AG08395 (cell line): Measurements from ENCODE around the gene MCF2L.
A peak's percentile ranks its signal among the peaks of the same experiment; 100 is the strongest.

Experiments
- DNase-seq: peaks from one replicate; pipeline ENCODE4 v3.0.0; 2012; ENCODE audit warnings: mixed read lengths, low spot score

Gene MCF2L

GRCh38 chr13:113126265-113127150 is 157.5 kb downstream of the MCF2L start:
- DNase-seq: no peak

- DNase-seq: no peak
Observed at GRCh38 chr13:113129480-113129879, 160.5 kb downstream of the MCF2L start.

- DNase-seq: no peak
Observed at GRCh38 chr13:113129921-113130750, 161.1 kb downstream of the MCF2L start.

- no peak for DNase-seq
Observed at GRCh38 chr13:113135281-113135760, 166.3 kb downstream of the MCF2L start.

GRCh38 chr13:113137691-113138298 is 168.8 kb downstream of the MCF2L start:
- DNase-seq: no peak

GRCh38 chr13:113138792-113139551 is 170.0 kb downstream of the MCF2L start:
- DNase-seq: no peak

- DNase-seq: no peak
Observed at GRCh38 chr13:113139577-113139976, 170.6 kb downstream of the MCF2L start.

GRCh38 chr13:113140677-113141600 is 171.9 kb downstream of the MCF2L start:
- no peak for DNase-seq

- no peak for DNase-seq
Observed at GRCh38 chr13:113141601-113141970, 172.6 kb downstream of the MCF2L start.

- DNase-seq: peak; percentile 20
Observed at GRCh38 chr13:113142876-113143275, 173.9 kb downstream of the MCF2L start.

GRCh38 chr13:113143466-113144254 is 174.6 kb downstream of the MCF2L start:
- DNase-seq: no peak

- DNase-seq: no peak
Observed at GRCh38 chr13:113144255-113144629, 175.2 kb downstream of the MCF2L start.

- DNase-seq: no peak
Observed at GRCh38 chr13:113145496-113145895, 176.5 kb downstream of the MCF2L start.

GRCh38 chr13:113145911-113146598 is 177.0 kb downstream of the MCF2L start:
- no peak for DNase-seq

GRCh38 chr13:113146750-113147149 is 177.7 kb downstream of the MCF2L start:
- no peak for DNase-seq

- no peak for DNase-seq
Observed at GRCh38 chr13:113147206-113147605, 178.2 kb downstream of the MCF2L start.

- DNase-seq: no peak
Observed at GRCh38 chr13:113148407-113148806, 179.4 kb downstream of the MCF2L start.

GRCh38 chr13:113148940-113149503 is 180.0 kb downstream of the MCF2L start:
- DNase-seq: no peak
